ENCODE data around the gene CXCL12. TPM values are rescaled to one million over a fixed set of nuclear protein-coding genes. Genes with fewer than 3 reads are reported as not detected.

Gene CXCL12
- total and polyA plus RNA-seq, 4 donors: 23.8 to 66.3 (median 41.8) TPM

GRCh38 chr10:44337081-44337480, 47.8 kb downstream of the CXCL12 start:
- Histone ChIP-seq H3K27me3 (ENCODE audit: control insufficient read depth in 4 of 4, insufficient read depth in 4 of 4, low read length in 3 of 4) (no peaks in the 10 kb centered on the region), H3K4me1 (ENCODE audit: control insufficient read depth in 4 of 4, insufficient read depth in 4 of 4, low read length in 3 of 4) (no peaks in the 10 kb centered on the region), H3K36me3 (ENCODE audit: control insufficient read depth in 4 of 4, insufficient read depth in 3 of 4, low read depth in 1 of 4, low read length in 3 of 4) (no peaks in the 10 kb centered on the region), H3K4me3 (ENCODE audit: low read depth in 1 of 3, low read length in 3 of 3) (no peak overlapping the region), H3K27ac (ENCODE audit: low read depth in 1 of 2, low read length in 2 of 2) (no peak overlapping the region), H3K9me3 (ENCODE audit: control insufficient read depth in 4 of 4, low read length in 3 of 4) (no peaks in the 10 kb centered on the region), H3K9ac (ENCODE audit: low read depth in 1 of 2, low read length in 2 of 2) (no peak overlapping the region)
- 99% methylated on average over 4 of the region's 4 CpGs for WGBS
- TF ChIP-seq RAD21 (IDR thresholded peaks at IDR 0.05) (no peak), NR2F2 (IDR thresholded peaks at IDR 0.05) (no peak), HNF4G (IDR thresholded peaks at IDR 0.05) (no peak), TAF1 (conservative IDR thresholded peaks at IDR 0.05) (no peak), EGR1 (IDR thresholded peaks at IDR 0.05; ENCODE audit: low read depth in 2 of 2) (no peak), GABPA (IDR thresholded peaks at IDR 0.05 in 1 of 2, conservative IDR thresholded peaks at IDR 0.05 in 1 of 2) (no peak), HNF4A (conservative IDR thresholded peaks at IDR 0.05) (no peak), ZBTB33 (IDR thresholded peaks at IDR 0.05) (no peak), YY1 (IDR thresholded peaks at IDR 0.05) (no peak), FOXA2 (IDR thresholded peaks at IDR 0.05) (no peak), JUND (IDR thresholded peaks at IDR 0.05) (no peak), SP1 (IDR thresholded peaks at IDR 0.05) (no peak)
- TF ChIP-seq, protein P1, sequence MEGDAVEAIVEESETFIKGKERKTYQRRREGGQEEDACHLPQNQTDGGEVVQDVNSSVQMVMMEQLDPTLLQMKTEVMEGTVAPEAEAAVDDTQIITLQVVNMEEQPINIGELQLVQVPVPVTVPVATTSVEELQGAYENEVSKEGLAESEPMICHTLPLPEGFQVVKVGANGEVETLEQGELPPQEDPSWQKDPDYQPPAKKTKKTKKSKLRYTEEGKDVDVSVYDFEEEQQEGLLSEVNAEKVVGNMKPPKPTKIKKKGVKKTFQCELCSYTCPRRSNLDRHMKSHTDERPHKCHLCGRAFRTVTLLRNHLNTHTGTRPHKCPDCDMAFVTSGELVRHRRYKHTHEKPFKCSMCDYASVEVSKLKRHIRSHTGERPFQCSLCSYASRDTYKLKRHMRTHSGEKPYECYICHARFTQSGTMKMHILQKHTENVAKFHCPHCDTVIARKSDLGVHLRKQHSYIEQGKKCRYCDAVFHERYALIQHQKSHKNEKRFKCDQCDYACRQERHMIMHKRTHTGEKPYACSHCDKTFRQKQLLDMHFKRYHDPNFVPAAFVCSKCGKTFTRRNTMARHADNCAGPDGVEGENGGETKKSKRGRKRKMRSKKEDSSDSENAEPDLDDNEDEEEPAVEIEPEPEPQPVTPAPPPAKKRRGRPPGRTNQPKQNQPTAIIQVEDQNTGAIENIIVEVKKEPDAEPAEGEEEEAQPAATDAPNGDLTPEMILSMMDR (IDR thresholded peaks at IDR 0.05; ENCODE audit: low read depth, low read length, missing input control): no peak
- TF ChIP-seq, protein P2, sequence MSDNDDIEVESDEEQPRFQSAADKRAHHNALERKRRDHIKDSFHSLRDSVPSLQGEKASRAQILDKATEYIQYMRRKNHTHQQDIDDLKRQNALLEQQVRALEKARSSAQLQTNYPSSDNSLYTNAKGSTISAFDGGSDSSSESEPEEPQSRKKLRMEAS (IDR thresholded peaks at IDR 0.05): no peak
- TF ChIP-seq, protein P3, sequence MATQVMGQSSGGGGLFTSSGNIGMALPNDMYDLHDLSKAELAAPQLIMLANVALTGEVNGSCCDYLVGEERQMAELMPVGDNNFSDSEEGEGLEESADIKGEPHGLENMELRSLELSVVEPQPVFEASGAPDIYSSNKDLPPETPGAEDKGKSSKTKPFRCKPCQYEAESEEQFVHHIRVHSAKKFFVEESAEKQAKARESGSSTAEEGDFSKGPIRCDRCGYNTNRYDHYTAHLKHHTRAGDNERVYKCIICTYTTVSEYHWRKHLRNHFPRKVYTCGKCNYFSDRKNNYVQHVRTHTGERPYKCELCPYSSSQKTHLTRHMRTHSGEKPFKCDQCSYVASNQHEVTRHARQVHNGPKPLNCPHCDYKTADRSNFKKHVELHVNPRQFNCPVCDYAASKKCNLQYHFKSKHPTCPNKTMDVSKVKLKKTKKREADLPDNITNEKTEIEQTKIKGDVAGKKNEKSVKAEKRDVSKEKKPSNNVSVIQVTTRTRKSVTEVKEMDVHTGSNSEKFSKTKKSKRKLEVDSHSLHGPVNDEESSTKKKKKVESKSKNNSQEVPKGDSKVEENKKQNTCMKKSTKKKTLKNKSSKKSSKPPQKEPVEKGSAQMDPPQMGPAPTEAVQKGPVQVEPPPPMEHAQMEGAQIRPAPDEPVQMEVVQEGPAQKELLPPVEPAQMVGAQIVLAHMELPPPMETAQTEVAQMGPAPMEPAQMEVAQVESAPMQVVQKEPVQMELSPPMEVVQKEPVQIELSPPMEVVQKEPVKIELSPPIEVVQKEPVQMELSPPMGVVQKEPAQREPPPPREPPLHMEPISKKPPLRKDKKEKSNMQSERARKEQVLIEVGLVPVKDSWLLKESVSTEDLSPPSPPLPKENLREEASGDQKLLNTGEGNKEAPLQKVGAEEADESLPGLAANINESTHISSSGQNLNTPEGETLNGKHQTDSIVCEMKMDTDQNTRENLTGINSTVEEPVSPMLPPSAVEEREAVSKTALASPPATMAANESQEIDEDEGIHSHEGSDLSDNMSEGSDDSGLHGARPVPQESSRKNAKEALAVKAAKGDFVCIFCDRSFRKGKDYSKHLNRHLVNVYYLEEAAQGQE (IDR thresholded peaks at IDR 0.05): no peak
- TF ChIP-seq, protein P4, sequence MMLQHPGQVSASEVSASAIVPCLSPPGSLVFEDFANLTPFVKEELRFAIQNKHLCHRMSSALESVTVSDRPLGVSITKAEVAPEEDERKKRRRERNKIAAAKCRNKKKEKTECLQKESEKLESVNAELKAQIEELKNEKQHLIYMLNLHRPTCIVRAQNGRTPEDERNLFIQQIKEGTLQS (IDR thresholded peaks at IDR 0.05): no peak
- DNase-seq (ENCODE audit: low spot score): no peak
